ENCODE measurements around the gene MGA.
"Not testable (repeated sequence)": the region's sequence is repeated elsewhere in the genome, so short reads cannot be mapped to it uniquely, and the experiment has no call there.

MGA gene

DNA sequence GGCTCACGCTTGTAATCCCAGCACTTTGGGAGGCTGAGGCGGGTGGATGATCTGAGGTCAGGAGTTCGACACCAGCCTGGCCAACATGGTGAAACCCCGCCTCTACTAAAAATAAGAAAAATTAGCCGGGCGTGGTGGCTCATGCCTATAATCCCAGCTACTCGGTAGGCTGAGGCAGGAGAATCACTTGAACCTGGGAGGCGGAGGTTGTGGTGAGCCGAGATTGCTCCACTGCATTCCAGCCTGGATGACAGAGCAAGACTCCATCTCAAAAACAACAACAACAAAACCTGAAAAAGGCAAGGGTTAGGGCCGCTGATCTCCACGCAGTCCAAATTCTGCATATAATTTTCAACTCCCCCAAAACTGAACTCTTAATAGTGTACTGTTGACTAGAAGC is 67.9 kb downstream of the MGA start:
- DNase-seq, result not testable (repeated sequence)

DNA sequence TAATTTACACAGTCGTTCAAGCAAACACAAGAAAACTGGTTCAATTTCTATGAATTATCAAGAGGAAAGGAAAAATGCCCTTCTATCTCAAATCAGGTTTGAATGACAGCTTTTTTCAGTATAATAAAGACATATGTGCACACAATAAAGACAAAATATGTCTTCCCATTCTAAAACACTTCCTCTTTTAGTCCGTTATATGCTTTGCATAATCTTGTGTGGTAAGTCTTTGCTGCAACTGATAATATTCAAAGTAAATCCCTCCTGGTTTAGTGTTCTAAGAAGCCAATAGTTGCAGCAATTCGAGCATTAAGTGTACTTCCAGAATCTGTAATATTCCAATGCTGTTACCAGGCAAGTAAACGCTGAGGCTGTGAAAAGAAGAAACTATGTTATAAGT is 70.3 kb downstream of the MGA start:
- no peak for DNase-seq

DNA sequence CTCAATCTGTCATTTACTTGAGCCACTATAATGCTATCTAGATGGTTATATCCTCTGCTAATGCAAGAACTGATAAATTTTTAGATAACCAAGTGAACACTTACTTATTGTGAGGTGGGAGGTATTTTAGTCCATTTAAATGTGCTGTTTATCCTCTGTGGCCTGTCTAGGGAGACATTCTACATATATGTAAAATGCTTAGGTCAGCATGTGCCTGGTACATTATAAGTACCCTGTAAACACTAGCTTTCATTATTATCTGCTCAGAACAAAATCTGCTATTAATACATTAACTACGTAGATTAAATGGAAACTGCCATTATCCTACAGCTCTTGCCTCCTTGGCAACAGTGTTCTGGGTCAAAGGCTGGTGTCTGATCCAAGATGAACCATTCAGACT is 72.3 kb downstream of the MGA start:
- DNase-seq, result no peak

DNA sequence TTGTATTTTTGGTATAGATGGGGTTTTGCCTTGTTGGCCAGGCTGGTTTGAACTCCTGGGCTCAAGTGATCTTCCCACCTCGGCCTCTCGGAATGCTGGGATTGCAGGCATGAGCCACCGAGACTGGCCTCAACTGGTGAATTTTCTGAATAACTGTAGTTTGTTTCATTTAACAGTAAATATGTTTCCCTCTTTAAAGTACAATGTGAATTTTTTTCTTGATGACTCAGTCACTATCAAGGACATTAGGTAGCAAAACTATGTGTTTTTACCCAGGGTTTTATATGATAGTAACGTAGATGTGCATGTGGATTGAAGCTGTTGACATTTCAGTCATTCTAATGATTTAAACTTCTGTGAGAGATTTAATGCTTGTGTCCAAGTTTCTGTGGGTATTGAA is 73.9 kb downstream of the MGA start:
- no peak for DNase-seq

DNA sequence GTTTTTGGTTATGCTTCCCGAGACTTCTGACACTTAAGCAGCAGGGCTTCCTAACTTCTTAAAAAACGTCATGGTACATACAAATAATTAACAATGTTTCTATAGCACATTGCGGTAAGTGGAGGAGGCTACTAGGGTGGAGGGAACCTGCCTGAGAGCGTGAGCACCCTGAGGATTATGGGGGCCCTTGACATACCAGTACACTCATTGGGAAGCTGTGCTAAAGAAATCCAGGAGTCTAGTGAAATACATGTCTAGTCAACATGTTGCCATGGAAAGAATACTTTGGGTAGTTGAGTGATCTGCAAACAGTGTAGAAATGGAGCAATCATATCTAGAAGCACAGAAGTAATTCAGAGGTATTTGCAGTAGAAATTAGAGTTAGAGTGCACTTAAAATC is 74.8 kb downstream of the MGA start:
- no peak for DNase-seq

DNA sequence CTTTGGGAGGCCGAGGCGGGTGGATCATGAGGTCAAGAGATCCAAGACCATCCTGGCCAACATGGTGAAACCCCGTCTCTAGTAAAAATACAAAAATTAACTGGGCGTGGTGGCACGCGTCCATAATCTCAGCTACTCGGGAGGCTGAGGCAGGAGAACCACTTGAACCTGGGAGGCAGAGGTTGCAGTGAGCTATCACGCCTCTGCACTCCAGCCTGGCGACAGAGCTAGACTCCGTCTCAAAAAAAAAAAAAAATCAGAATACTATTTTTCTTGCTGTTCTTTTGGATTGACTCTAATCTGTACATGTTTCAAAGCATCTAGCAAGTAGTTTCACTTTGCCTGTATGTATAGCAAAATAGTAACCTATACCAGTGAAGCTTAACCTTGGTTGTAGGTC is 75.3 kb downstream of the MGA start:
- not testable (repeated sequence) for DNase-seq

DNA sequence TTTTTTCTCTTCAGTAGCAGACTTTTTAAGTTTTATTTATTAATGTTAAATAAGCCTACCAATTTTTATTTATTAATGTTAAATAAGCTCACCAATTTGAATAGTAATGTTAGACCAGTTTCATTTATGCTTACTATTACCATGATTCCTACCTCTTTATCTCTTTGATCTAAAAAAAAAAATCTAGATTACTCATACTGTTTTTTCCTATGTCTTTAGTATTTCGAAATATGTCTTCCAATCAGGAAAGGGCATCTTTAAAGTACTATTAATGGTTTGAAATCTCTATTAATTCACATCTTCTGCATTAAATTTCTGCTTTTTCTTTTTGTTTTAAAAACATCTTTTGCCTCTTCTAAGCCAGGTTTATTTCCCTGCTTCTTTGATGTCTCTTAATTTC is 86.6 kb downstream of the MGA start:
- DNase-seq, result no peak

DNA sequence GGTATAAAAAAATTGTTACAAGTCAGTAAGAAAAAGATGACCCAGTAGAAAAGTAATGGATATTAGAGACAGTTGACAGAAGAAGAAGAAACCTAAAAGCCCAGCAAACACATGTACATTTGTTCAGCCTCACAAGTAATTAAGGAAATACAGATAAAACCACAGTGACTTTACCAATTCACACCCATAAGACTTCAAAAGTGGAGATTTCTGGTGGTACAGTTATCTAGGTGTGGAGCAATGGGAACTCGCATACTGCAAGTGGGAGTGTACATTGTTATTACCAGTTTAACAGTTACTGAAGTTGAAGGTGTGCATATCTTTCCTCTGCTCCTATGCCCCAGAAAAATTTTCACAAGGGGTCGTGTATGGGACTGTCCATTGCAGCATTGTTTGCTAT is 96.0 kb downstream of the MGA start:
- no peak for DNase-seq

DNA sequence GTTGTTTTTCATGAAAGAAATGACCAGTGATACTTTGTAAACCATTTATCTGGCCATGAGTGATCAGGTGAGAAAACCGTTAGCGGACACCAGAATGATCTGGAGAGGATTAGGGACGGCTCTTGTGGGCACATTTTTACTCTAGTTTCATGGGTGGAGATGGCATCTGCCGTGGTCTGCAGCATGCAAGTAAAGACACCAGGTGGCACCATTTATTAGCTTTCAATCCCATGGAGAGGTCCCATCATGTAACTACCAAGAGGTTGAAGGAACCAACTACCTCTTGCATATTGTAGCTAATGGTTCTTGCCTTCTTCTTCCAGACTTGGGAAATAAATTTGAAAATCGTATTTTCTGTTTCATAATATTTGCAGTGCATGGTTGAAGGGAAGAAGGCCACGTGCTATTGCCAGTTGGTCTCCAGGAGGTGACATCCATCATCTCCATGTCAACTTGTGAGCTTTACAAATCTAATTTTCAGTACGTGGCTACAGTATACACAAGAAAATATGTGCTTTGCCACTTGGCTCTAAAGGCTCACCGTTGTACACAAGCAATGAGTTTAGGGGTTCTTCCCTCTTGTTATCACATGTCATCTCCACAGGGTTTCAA is 112.6 kb downstream of the MGA start:
- DNase-seq, result peak; percentile 67

DNA sequence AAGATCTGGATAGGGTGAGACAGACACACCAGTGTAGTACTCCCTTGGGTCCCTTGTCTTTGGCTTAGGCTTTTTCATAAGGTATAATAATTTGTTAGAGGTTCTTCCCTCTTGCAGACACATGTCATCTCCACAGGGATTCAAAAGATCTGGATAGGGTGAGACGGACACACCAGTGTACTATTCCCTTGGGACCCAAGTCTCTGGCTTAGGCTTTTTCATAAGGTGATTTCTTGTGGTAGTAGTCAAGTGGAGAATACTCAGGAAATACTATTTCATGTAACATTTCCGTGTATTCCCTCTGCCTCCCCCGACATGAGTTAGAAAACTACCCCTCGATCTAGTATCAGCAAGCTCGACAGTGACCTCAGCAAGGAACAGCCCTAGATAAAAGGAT is 113.1 kb downstream of the MGA start:
- DNase-seq, result no peak

DNA sequence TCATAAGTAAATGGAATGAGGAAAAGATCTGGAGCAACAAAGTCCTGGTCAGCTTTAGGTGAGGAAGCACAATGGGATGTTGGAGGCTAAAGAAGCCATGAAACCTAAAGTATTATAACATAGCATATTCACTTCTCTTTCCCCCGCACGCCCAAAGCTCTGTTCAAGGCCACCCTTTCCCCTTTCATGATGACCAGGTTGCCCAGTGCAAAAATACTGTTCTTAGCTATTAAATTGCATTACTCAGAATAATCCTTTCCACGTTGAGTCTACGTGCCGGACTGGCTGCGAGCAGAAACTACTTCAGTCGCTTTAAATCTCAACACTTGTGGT is 113.5 kb downstream of the MGA start:
- no peak for DNase-seq

DNA sequence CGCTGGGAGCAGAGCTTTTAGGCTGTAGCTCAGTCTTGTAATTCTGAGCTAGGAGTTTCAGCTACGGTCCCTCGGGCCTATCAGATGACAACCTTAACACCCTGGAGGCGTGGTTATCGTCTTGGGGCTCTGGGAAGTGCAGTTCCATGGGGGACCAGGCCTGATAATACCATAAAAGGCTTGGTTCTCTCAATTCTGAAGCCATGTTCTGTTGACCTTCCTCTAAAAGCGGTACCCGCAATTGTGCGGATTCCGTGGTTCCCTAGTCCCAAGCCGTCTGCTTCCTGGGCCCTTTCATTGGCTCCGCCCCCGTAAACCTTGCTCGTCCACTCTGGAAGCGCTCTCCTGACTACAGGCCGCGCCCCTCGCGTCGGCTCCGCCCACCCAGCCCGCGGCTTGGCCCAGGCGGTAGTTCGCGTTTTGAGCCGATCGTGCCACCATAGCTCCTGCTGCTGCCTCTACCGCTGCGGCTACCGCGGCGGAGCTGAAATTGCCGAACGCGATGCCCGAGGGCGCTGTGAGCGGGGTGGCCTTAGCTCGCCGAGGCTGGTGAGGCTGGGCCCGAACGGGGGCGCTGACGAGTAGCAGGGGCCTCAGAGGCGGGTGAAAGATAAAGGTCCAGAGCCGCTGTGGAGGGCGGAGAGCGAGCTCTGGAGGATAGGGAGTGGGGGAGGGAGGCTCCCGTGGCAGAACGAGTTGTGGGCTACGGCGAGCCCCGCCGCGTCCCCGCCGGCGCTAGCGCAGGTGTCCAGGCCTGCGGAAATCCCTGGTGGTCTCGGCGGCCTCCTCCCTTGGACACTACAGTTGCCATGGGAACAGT is 114.1 kb downstream of the MGA start, which contains the start of gene MAPKBP1:
MAPKBP1 (plus strand) TSS at position 423 of the 820 bp plus-strand sequence. CDS start 792 bp downstream, outside the sequence.
- peak; percentile 90 for DNase-seq

DNA sequence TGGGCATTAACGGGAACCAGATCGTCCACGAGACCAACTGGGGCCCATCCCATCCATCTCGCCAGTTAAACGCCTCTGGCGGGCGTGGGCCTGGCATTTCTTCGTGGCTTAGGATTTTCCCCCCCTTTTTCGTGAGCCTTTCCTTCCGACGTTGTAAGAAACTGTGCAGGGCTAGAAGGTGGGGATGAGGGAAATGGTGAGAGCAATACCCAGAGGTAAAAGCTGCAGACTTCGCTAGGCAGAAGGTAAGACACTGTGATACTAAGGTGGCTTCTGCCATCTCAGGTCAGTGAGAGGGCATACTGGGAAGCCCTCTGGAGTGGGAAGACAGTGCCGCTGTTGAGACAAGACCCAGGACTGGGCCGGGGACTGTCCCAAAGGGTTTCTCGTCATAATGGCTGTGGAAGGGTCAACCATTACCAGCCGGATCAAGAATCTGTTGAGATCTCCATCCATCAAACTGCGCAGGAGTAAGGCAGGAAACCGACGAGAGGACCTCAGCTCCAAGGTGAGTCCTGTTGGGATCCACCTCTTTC is 114.7 kb downstream of the MGA start:
- no peak for DNase-seq

DNA sequence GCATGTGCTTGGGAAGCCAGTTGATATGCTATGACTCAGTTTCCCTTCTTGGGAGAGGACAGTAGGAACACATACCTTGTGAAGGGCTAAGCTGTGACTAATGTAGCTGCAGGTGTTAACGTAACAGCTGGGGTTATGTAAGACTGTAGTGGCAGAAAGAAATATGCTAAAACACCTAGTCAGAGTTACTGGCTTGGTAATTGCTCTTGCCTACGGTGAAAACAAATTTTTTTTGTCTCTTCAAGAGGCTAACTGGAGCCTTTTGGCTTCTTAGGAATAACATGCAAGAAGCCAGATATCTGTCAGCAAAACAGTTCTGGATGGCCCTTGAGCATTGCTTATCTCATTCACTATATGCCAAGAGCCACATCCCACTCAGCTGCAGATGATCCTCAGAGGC is 115.4 kb downstream of the MGA start:
- no peak for DNase-seq

DNA sequence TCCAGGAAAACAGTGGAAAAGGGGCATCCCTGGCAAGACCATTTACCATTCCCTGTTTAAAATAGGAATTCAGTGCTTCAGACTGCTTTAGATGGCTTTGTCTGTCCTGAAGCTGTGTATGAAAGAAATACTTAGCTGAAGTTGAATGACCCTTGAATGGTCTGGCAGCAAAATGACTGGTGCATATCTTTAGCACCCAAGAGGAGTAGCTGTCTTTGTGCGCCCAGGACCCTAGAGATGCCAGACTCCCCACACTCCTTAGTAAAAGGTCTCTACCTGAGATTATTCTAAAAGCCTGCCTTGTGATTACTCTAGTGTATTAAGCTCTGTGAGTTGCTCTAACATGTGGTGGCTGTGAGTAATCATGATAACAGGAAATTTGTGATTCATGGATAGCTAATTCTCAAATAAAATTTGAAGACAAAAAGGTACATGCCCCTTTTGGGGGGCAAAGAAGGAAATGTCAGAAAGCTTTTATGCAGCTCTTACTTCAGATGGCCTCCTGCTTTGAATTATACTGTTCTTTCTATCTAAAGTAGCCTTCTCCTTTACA is 117.3 kb downstream of the MGA start:
- DNase-seq, result no peak

DNA sequence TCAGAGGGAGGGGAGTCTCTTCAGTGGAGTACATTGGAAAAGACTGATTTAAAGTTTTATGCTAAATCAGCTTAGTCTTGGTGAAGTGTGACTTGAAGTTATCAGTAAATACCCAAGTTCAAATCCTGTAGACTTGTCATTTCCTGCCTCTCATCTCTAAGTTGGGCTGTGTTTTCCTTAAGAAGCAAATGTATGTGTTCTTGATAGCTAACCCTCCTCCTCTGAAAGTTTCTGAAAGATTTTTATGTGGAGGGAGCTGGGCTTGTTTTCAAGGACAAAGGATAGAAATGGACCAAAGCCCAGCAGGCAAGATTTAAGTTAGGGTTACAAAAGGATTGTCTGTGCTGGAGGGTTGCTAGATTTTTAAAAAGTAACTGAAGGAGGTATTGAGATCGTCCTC is 118.3 kb downstream of the MGA start:
- DNase-seq, result no peak

DNA sequence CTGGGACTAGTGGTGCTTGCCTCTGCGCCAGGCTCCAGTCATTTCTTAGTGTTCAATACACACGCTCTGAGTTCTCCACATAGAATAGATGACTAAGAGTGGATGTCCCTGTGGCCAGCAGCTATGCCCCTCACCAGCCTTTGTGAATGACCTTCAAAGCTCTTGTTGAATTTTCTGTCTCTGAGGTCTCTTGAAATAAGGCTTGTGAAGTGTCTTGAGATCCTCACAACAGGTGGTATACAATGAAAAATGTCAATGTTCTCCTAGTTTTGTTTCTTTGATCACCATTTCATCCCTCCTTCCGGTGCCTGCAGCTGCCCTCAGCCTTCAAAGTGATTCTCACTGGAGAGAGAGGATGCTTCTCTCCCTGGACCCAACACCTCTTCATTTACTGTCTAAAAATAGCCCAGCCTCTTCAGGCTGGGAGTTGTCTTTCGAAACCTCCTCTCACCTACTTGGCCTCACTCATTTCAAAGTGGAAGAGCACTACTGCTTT is 119.5 kb downstream of the MGA start:
- peak; percentile 81 for DNase-seq

DNA sequence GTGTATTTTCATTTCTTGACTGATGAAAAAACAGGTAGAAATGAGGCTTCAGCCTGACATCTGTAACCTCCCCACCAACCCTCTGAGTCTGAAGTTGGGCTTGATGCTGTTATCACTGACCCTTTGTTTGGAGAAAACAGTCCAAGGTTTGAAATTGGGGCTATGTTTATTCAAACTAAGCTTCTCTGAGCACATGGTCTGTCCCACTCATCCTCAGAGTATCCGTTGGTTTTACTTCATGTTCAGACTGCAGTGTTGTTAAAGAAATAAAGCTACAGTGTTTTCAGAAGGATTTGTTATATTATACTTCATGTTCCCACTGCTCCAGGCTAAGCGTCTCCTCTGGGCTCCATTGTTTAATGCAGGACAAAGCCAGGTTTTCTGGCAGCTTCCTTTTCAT is 120.1 kb downstream of the MGA start:
- DNase-seq, result no peak

DNA sequence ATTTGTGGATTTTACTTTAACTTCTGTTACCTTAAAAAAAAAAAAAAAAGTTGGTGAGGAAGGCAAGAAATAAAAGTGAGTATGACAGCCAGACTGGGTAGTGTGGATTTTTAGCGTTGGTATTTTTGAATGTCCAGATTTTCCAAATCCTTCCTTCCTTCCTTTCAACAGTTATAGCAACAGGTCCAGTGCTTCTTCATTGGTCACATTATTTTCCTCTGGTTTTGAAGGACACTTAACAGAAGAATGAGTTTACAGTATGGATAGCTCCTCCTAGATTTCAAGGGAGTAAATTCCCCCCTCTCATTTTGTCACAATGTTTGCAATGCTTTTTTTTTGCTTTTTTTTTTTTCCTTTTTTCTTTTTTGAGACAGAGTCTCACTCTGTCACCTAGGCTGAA is 120.5 kb downstream of the MGA start:
- DNase-seq, result no peak

DNA sequence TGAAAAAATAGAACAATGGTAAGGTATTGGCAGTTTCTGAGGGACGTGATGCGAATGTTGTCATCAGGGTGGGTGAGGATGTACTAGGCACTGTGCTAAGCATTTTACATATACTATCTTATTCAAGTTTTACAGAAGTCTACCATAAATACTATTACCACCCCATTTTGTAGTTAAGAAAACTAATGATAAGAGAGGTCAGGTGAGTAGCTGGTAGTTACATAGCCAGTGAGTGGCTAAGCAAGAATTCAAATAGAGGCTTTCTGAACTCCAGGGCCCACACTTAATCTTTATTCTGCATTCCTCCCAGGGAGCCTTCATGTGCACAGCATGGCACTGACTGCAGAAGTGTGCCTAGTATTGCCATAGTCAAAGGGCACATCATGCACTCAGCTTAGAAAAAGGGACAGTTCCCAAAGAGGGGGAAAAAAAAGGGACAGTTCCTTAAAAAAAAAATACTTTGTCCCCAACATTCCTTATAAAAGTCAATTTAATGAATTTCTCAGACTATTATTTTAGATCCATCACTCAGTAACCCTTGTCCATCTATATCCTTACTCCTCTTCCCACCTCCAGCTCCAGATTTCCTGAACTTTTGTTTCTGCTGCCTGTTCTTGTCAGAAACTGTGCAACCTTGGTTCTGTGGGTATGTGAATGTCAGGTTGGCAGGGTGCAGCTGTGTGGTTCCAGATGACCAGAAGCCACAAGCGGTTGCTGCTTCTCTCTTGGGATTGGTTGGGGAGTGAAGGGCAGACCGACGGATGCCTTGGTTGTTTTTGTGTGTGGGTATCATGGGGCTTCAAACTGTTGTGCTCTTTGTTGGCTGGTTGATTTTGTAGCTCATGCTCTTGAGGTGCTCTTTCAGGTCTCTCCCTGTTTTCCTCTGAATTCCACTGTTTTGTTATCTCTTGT is 122.4 kb downstream of the MGA start:
- DNase-seq, result no peak

DNA sequence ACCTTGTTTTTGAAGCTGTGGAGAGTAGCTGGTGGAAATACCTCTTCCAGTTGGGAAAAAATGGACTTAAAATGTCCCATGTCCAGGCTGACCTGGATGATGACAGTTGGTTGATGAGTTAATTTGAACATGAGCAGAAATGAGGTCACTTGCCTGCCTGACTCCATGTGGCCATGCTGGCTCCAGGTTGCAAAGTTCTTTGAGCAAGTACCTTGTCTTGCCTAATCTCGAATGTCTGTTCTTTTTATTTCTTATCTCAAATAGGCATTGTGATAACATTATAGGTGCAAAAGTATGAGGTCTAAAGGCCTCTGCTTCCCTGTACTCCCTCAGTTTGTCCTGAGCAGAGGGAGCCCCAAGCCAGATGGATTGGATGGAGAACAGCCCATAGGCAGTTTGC is 123.1 kb downstream of the MGA start:
- no peak for DNase-seq

DNA sequence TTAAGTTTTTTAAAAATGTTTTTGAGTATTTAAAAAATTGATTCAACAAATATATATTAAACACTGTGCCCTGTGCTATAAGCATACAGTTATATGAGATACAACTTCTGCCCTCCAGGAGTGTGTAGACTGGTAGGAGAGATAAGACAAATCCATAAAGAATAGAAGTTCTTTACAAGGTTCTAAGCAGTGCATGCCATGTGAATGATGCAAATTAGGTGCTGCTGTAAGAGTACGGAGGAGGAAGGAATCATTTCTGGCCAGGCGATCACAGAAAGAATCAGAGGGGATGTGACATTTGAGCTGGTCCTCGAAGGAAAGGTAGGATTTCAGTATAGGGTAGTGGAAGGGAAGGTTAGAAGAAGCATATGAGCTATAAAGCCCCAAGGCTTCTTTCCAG is 128.1 kb downstream of the MGA start:
- DNase-seq, result no peak

DNA sequence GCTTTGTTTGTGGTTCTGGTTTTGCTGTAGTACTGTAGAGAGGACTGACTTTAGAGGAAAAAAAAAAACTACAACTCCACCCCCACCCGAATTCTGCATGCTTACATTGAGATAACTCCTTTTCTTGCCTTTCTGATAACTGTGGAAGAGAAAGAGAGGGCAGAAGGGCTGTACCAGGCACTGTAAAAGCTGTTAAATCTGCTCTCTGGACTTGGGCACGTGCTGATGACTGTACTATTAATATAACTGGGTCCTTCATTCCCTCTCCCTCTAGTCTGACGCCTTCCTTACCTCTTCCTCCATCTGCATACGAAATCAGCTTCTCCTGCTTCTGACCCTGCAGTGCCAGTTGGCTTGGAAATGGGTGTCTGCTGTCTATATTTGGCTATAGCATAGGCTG is 129.0 kb downstream of the MGA start:
- no peak for DNase-seq

Measured in NCI-H510A treated with DMSO at 0.1 percent for 48 hours (cell line).